HCT116 (cell line): Measurements from ENCODE around the gene NDE1. TPM values are rescaled to one million over a fixed set of nuclear protein-coding genes. Genes with fewer than 3 reads are reported as not detected.

Experiments
- ATAC-seq: fragments of 200-7000 bp; cut with Tn5 transposase; 2 replicates; pipeline ENCODE4 v1.9.1; 2020; ENCODE audit warnings: mild to moderate bottlenecking, moderate library complexity
- BruUV-seq: library from RNA; stranded (reverse); fragments of 400-500 nt; replicated peaks from 2 replicates; lab custom pipeline; 2021; lab: Mats Ljungman, UMichigan
- CTCF ChIA-PET: fragments of 300-600 bp; sonication (Branson Sonifier 250); formaldehyde crosslinking; loops from one replicate; lab custom pipeline; 2021; ENCODE audit warnings: antibody characterized with exemption; lab: Charles Lee
- POLR2A ChIA-PET: fragments of 300-600, 350-600 bp; sonication (Branson Sonifier 250); formaldehyde crosslinking; loops from one replicate; lab custom pipeline; 2021; ENCODE audit warnings: antibody characterized with exemption; lab: Charles Lee
- RAD21 ChIA-PET, 2 experiments: fragments of 300-600 bp; sonication (Branson Sonifier 250); formaldehyde crosslinking; loops; one replicate each; lab custom pipeline; 2023; ENCODE audit warnings: low total read pairs in 2 of 2; ENCODE audit not compliant: uncharacterized antibody in 2 of 2, unreplicated experiment in 2 of 2, low non-redundant PET in 1 of 2; lab: Charles Lee
- DNase-seq: peaks from one replicate; pipeline ENCODE4 v3.0.0-alpha.2; 2010; ENCODE audit warnings: low read depth, low spot score
- H2AFZ ChIP-seq: fragments of 200-600 bp; shearing (Covaris generic), sonication (generic); 2 replicates; pipeline ENCODE4 v1.6.1; 2017; ENCODE audit warnings: low read depth, mixed run types, mixed read lengths, antibody characterized with exemption, low read length; ENCODE audit not compliant: poor library complexity, severe bottlenecking
- H3K27ac ChIP-seq: 2 replicates; pipeline ENCODE4 v1.5.1; 2012; ENCODE audit warnings: low read depth, low read length
- H3K27me3 ChIP-seq: fragments of 200-600 bp; sonication (generic); 2 replicates; pipeline ENCODE4 v1.6.1; 2016; ENCODE audit warnings: mixed run types, low read length, mixed read lengths; ENCODE audit not compliant: insufficient read depth
- H3K36me3 ChIP-seq, 2 experiments: fragments of 200-500 bp in 1 of 2; fragments of 200-600 bp in 1 of 2; sonication (Bioruptor generic) in 1 of 2; sonication (generic) in 1 of 2; 2 replicates each; pipeline versions ENCODE4 v1.5.1 to v1.6.1; 2014 to 2016; ENCODE audit warnings: low read length in 2 of 2, inconsistent platforms in 1 of 2, mixed read lengths in 1 of 2, mixed run types in 1 of 2; ENCODE audit not compliant: insufficient read depth in 2 of 2, control insufficient read depth in 1 of 2
- H3K4me1 ChIP-seq, 2 experiments: fragments of 200-600 bp in 1 of 2; sonication (generic) in 1 of 2; 2 replicates each; pipeline versions ENCODE4 v1.5.1 to v1.6.1; 2012 to 2017; ENCODE audit warnings: low read length in 2 of 2, inconsistent platforms in 1 of 2, mild to moderate bottlenecking in 1 of 2, mixed read lengths in 1 of 2, mixed run types in 1 of 2, moderate library complexity in 1 of 2; ENCODE audit not compliant: insufficient read depth in 2 of 2, control insufficient read depth in 1 of 2
- H3K4me2 ChIP-seq: fragments of 200-600 bp; sonication (generic); 2 replicates; pipeline ENCODE4 v1.6.1; 2017; ENCODE audit warnings: mixed run types, low read length, mixed read lengths
- H3K4me3 ChIP-seq, 2 experiments: fragments of 200-600 bp in 1 of 2; sonication (generic) in 1 of 2; replicated peaks in 1 of 2; 2 replicates each; pipeline ENCODE4 v1.5.1; 2011 to 2016; ENCODE audit warnings: low read length in 2 of 2, control low read depth in 1 of 2, low read depth in 1 of 2, mild to moderate bottlenecking in 1 of 2, mixed read lengths in 1 of 2, mixed run types in 1 of 2
- H3K79me2 ChIP-seq: fragments of 200-600 bp; sonication (generic); 2 replicates; pipeline ENCODE4 v1.6.1; 2017; ENCODE audit warnings: mild to moderate bottlenecking, mixed run types, low read length, moderate library complexity, mixed read lengths; ENCODE audit not compliant: insufficient read depth
- H3K9ac ChIP-seq: fragments of 200-600 bp; sonication (generic); 2 replicates; pipeline ENCODE4 v1.6.1; 2016; ENCODE audit warnings: low read length, mixed read lengths
- H3K9me2 ChIP-seq: fragments of 200-600 bp; sonication (generic), shearing (Covaris generic); 2 replicates; pipeline ENCODE4 v1.6.1; 2017; ENCODE audit warnings: mixed run types, mild to moderate bottlenecking, moderate library complexity; ENCODE audit not compliant: insufficient read depth
- H3K9me3 ChIP-seq, 2 experiments: fragments of 200-500 bp in 1 of 2; fragments of 200-600 bp in 1 of 2; sonication (Bioruptor generic) in 1 of 2; sonication (generic) in 1 of 2; 2 replicates each; pipeline ENCODE4 v1.6.1; 2014 to 2017; ENCODE audit warnings: low read length in 2 of 2, mixed read lengths in 2 of 2, inconsistent platforms in 1 of 2, low read depth in 1 of 2, mild to moderate bottlenecking in 1 of 2, mixed run types in 1 of 2, moderate library complexity in 1 of 2; ENCODE audit not compliant: control insufficient read depth in 1 of 2, insufficient read depth in 1 of 2
- H4K20me1 ChIP-seq: fragments of 200-600 bp; sonication (generic), shearing (Covaris generic); 2 replicates; pipeline ENCODE4 v1.6.1; 2017; ENCODE audit warnings: mixed run types, mild to moderate bottlenecking, moderate library complexity; ENCODE audit not compliant: insufficient read depth
- ATF3 ChIP-seq: IDR thresholded peaks from 2 replicates; pipeline ENCODE4 v1.6.1; 2012
- CBX3 ChIP-seq: IDR thresholded peaks from 2 replicates; pipeline ENCODE4 v1.6.1; 2012; ENCODE audit warnings: low read depth
- CEBPB ChIP-seq: IDR thresholded peaks from 2 replicates; pipeline ENCODE4 v1.6.1; 2012; ENCODE audit warnings: low read depth
- EGR1 ChIP-seq: IDR thresholded peaks from 2 replicates; pipeline ENCODE4 v1.6.1; 2012; ENCODE audit warnings: low read depth
- ELF1 ChIP-seq: IDR thresholded peaks from 2 replicates; pipeline ENCODE4 v1.6.1; 2012; ENCODE audit warnings: low read depth, borderline replicate concordance
- EZH2 ChIP-seq: fragments of 200-600 bp; sonication (generic); IDR thresholded peaks from 2 replicates; pipeline ENCODE4 v1.6.1; 2017; ENCODE audit warnings: antibody characterized with exemption, mixed run types
- MAX ChIP-seq: IDR thresholded peaks from 2 replicates; pipeline ENCODE4 v1.6.1; 2012
- POLR2A ChIP-seq: IDR thresholded peaks from 2 replicates; pipeline ENCODE4 v1.7.0; 2011; ENCODE audit warnings: borderline replicate concordance; ENCODE audit not compliant: insufficient read depth, insufficient read length; ENCODE audit errors: extremely low read depth
- POLR2AphosphoS5 ChIP-seq: IDR thresholded peaks from 2 replicates; pipeline ENCODE4 v1.6.1; 2011; ENCODE audit warnings: mild to moderate bottlenecking, low read depth, low read length, moderate library complexity
- RAD21 ChIP-seq: IDR thresholded peaks from 2 replicates; pipeline ENCODE4 v1.6.1; 2012; ENCODE audit warnings: low read depth, mild to moderate bottlenecking
- REST ChIP-seq: IDR thresholded peaks from 2 replicates; pipeline ENCODE4 v1.6.1; 2012; ENCODE audit warnings: low read depth
- SRF ChIP-seq: IDR thresholded peaks from 2 replicates; pipeline ENCODE4 v1.6.1; 2012; ENCODE audit warnings: low read depth
- TCF7L2 ChIP-seq: IDR thresholded peaks from 2 replicates; pipeline ENCODE4 v1.7.0; 2011; ENCODE audit warnings: borderline replicate concordance, inconsistent platforms; ENCODE audit not compliant: insufficient read depth, insufficient read length; ENCODE audit errors: extremely low read depth
- YY1 ChIP-seq: IDR thresholded peaks from 2 replicates; pipeline ENCODE4 v1.6.1; 2011; ENCODE audit warnings: low read length, low read depth, moderate library complexity, mild to moderate bottlenecking; ENCODE audit not compliant: insufficient replicate concordance; ENCODE audit errors: extremely low read depth
- ZFX ChIP-seq: fragments of 450-650 bp; IDR thresholded peaks from 2 replicates; pipeline ENCODE4 v1.6.1; 2017
- intact Hi-C: fragments of 100-400 bp; cut with micrococcal nuclease; formaldehyde crosslinking; loops from 2 replicates; pipeline ENCODE4 v1.10.0; 2022
- total RNA-seq: library from RNA; stranded (reverse); gene quantifications from one replicate; pipeline ENCODE4 v1.2.1, GENCODE V29; 2021; ENCODE audit not compliant: unreplicated experiment

The NDE1 gene
- total RNA-seq, 1 experiment from 2014 or later = 103 TPM

- Histone ChIP-seq H4K20me1 (no peaks in the 10 kb centered on the region), H3K4me1 (peaks cover 28 to 33% of the 10 kb centered on the region in 2 experiments), H3K27ac (no peak overlapping the region), H3K27me3 (no peaks in the 10 kb centered on the region), H3K9me2 (no peaks in the 10 kb centered on the region), H3K79me2 (peaks cover 31% of the 10 kb centered on the region), H3K4me2 (peak overlapping the region; percentile 81; the same call in 1 of the 2 replicates), H3K9ac (no peak overlapping the region), H3K4me3 (no peak overlapping the region), H3K36me3 (peaks cover 14 to 21% of the 10 kb centered on the region in 2 experiments), H3K9me3 (no peaks in the 10 kb centered on the region), H2AFZ (no peak overlapping the region)
- intact Hi-C loops = no loop called here
- ChIA-PET RAD21 (no interaction called here), CTCF (no interaction called here), POLR2A (no interaction called here)
- ATAC-seq (no peak), DNase-seq (no peak)
- TF ChIP-seq ATF3 (no peak), ELF1 (no peak), MAX (no peak), YY1 (no peak), REST (no peak), RAD21 (no peak), EGR1 (no peak), TCF7L2 (no peak), EZH2 (no peak), CBX3 (no peak), ZFX (no peak), POLR2AphosphoS5 (no peak), SRF (no peak), CEBPB (no peak), POLR2A (no peak)
- BruUV-seq = no TSS peak
Observed at GRCh38 chr16:15640966-15641365, 9.1 kb upstream of the NDE1 start.
